ENCODE measurements around the gene PATJ. TPM values are rescaled to one million over a fixed set of nuclear protein-coding genes. Genes with fewer than 3 reads are reported as not detected.

Gene PATJ
- total RNA-seq, 4 donors from 2014 or later: 25.7 to 37.4 (median 31.8) TPM

GRCh38 chr1:61865646-61866220, 123.5 kb downstream of the PATJ start:
- TF ChIP-seq CTCF (IDR thresholded peaks at IDR 0.05): no peak
- TF ChIP-seq EP300 (IDR thresholded peaks at IDR 0.05): no peak
- no peak for TF ChIP-seq POLR2AphosphoS5 (IDR thresholded peaks at IDR 0.05)
- no peak for TF ChIP-seq POLR2A (IDR thresholded peaks at IDR 0.05; ENCODE audit: low read depth)
- intact Hi-C loops (cut with DNase I): no loop called here
- no peaks in the 10 kb centered on the region for H3K27me3 ChIP-seq
- 89% methylated on average over 4 of the region's 4 CpGs for WGBS
- H3K4me1 ChIP-seq: no peaks in the 10 kb centered on the region
- no peaks in the 10 kb centered on the region for H3K9me3 ChIP-seq
- H3K27ac ChIP-seq (replicated peaks in 1 of 4): no peak overlapping the region
- peaks cover 4 to 34% (median 8%) of the 10 kb centered on the region in 4 donors for H3K36me3 ChIP-seq
- H3K4me3 ChIP-seq: no peak overlapping the region
- no peak for DNase-seq (ENCODE audit: extremely low spot score)

GRCh38 chr1:61869691-61870109, 127.4 kb downstream of the PATJ start:
- H3K4me3 ChIP-seq: no peak overlapping the region
- 96% methylated on average over 13 of the region's 14 CpGs for WGBS
- H3K36me3 ChIP-seq: peaks cover 0 to 20% (median 2%) of the 10 kb centered on the region in 4 donors
- intact Hi-C loops (cut with DNase I): no loop called here
- DNase-seq (ENCODE audit: extremely low spot score): no peak
- H3K27me3 ChIP-seq: no peaks in the 10 kb centered on the region
- H3K9me3 ChIP-seq: no peaks in the 10 kb centered on the region
- no peaks in the 10 kb centered on the region for H3K4me1 ChIP-seq
- no peak for TF ChIP-seq POLR2AphosphoS5 (IDR thresholded peaks at IDR 0.05)
- no peak for TF ChIP-seq POLR2A (IDR thresholded peaks at IDR 0.05; ENCODE audit: low read depth)
- TF ChIP-seq CTCF (IDR thresholded peaks at IDR 0.05): no peak
- TF ChIP-seq EP300 (IDR thresholded peaks at IDR 0.05): no peak
- no peak overlapping the region for H3K27ac ChIP-seq (replicated peaks in 1 of 4)

- no peak for DNase-seq (ENCODE audit: extremely low spot score)
- intact Hi-C loops (cut with DNase I): no loop called here
Observed at GRCh38 chr1:61872206-61872605, 129.9 kb downstream of the PATJ start.

GRCh38 chr1:61873581-61873980, 131.3 kb downstream of the PATJ start:
- Histone ChIP-seq H3K27me3 (no peaks in the 10 kb centered on the region), H3K9me3 (no peaks in the 10 kb centered on the region), H3K36me3 (peaks cover 0 to 14% (median 6%) of the 10 kb centered on the region in 4 donors), H3K27ac (replicated peaks in 1 of 4) (no peak overlapping the region), H3K4me1 (no peaks in the 10 kb centered on the region), H3K4me3 (no peak overlapping the region)
- no peak for DNase-seq (ENCODE audit: extremely low spot score)
- 95% methylated on average over 2 of the region's 2 CpGs for WGBS
- intact Hi-C loops (cut with DNase I): no loop called here
- TF ChIP-seq POLR2A (IDR thresholded peaks at IDR 0.05; ENCODE audit: low read depth): no peak
- TF ChIP-seq POLR2AphosphoS5 (IDR thresholded peaks at IDR 0.05): no peak
- TF ChIP-seq CTCF (IDR thresholded peaks at IDR 0.05): no peak
- TF ChIP-seq EP300 (IDR thresholded peaks at IDR 0.05): no peak

More at GRCh38 chr1:61872206-61872605, 129.9 kb downstream of the PATJ start:
- Histone ChIP-seq H3K4me1 (no peaks in the 10 kb centered on the region), H3K9me3 (no peaks in the 10 kb centered on the region), H3K27ac (replicated peaks in 1 of 4) (no peak overlapping the region), H3K4me3 (no peak overlapping the region), H3K36me3 (peaks cover 0 to 14% (median 6%) of the 10 kb centered on the region in 4 donors), H3K27me3 (no peaks in the 10 kb centered on the region)
- no peak for TF ChIP-seq POLR2A (IDR thresholded peaks at IDR 0.05; ENCODE audit: low read depth)
- TF ChIP-seq EP300 (IDR thresholded peaks at IDR 0.05): no peak
- TF ChIP-seq CTCF (IDR thresholded peaks at IDR 0.05): no peak
- TF ChIP-seq POLR2AphosphoS5 (IDR thresholded peaks at IDR 0.05): no peak
- 91% methylated on average over 3 of the region's 3 CpGs for WGBS

- WGBS: 100% methylated on average over 1 of the region's 1 CpG
- no peaks in the 10 kb centered on the region for H3K27me3 ChIP-seq
Observed at GRCh38 chr1:61873994-61874393, 131.7 kb downstream of the PATJ start.

More at GRCh38 chr1:61873994-61874393, 131.7 kb downstream of the PATJ start:
- no peaks in the 10 kb centered on the region for H3K9me3 ChIP-seq
- no peak overlapping the region for H3K4me3 ChIP-seq
- peaks cover 0 to 1% (median under 1%) of the 10 kb centered on the region in 4 donors for H3K4me1 ChIP-seq
- no peak overlapping the region for H3K27ac ChIP-seq (replicated peaks in 1 of 4)
- intact Hi-C loops (cut with DNase I): no loop called here
- TF ChIP-seq POLR2A (IDR thresholded peaks at IDR 0.05; ENCODE audit: low read depth) (no peak), CTCF (IDR thresholded peaks at IDR 0.05) (no peak), POLR2AphosphoS5 (IDR thresholded peaks at IDR 0.05) (no peak), EP300 (IDR thresholded peaks at IDR 0.05) (no peak)
- H3K36me3 ChIP-seq: peaks cover 0 to 14% (median 6%) of the 10 kb centered on the region in 4 donors
- DNase-seq (ENCODE audit: extremely low spot score): no peak

Measured in esophagus muscularis mucosa (tissue), 4 donors.